HG03575 (cell line): ENCODE results near the gene ZDHHC6.
"Not testable (repeated sequence)": the region's sequence is repeated elsewhere in the genome, so short reads cannot be mapped to it uniquely, and the experiment has no call there.

Source experiments
- ATAC-seq: cut with Tn5 transposase; IDR thresholded peaks from one replicate; pipeline ENCODE4 v1.9.1; 2021; ENCODE audit not compliant: unreplicated experiment, insufficient number of reproducible peaks, low FRiP score; ENCODE audit errors: extremely low read depth

The ZDHHC6 gene

DNA sequence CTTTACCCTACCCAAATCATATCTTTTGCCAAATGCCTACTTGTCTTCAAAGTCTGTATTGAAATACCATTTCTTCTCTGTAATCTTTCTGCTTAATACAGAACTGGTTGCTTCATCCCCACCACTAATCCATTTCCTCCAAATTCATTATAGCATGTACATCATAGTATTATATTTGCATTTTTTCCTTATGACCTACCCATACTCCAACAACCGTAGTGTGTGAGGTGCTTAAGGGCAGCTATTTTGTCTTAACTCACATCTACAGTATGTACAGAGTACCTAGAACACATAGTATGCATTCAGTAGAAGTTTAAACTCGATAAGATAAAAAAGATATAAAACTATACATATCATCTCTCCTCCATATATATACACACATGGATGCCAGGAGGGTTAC, 49.1 kb downstream of the ZDHHC6 start:
- no peak for ATAC-seq

GRCh38 chr10:112395809-112396530, 50.7 kb downstream of the ZDHHC6 start:
- ATAC-seq, result no peak

- no peak for ATAC-seq
Observed at GRCh38 chr10:112394475-112394875, 52.2 kb downstream of the ZDHHC6 start.

DNA sequence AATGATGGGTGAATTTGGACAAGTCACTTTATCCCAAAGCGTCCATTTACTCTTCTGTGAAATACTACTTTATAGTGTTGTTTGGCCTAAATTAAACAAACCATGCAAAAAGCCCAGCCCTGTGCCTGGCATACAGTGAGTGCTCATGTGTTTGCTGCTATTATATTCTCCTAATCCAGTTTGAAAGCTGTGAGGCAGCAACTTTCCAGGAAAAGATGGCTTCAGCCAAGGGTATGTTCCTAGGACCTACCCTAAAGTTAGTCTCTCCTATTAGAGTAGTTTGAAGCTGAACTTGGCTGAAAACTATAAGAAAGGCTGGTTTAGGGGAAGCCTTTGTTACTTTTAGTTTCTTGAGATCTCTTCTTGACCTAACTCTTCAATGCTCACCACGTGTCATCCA, 52.9 kb downstream of the ZDHHC6 start:
- ATAC-seq, result no peak

DNA sequence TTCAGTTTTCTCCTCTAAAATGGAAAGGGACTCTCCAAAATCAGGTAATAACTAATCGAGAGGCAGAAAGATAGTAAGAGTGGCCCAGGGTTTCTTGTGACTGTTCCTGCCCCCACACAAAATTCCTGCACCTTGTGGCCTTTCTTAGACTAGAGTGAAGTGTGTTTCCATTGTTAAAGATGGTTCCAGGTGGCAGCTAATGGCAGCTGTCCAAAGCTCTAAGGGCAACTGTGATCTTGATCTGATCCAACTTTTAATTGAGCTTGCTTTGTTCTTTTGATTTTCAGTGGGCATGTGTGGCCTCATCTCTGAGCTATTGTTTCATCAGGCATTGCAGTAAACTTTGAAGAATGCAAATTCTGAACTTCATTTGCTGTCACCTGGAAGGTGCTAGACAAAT, 53.4 kb downstream of the ZDHHC6 start:
- ATAC-seq, result no peak

- ATAC-seq, result peak; percentile 42
Observed at GRCh38 chr10:112390125-112390703, 56.5 kb downstream of the ZDHHC6 start.

DNA sequence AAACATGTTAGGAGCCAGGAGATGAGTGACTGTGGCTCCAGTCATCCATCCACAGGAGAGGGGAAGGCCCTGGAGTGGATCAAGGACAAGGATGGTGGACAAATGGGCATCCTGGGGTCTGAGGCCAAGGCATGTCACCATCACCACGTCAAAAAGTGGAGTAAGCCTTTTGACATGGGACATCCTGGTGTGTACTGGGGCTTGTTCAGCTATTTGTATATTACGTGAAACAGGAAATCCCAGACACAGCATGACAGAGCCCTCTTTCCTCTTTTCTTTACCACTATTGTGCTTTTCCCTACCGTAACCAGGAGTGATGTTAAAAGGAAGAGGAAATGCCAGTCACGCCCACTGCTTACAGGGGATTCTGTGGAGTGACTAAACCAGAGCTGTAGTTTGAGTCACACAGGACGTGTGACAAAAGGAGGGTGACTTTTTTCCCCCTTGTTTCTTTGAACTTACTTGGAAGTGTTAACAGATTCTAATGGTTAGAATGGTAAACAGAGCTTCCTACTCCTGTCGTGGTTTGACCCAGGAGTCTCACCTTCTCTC, 57.4 kb downstream of the ZDHHC6 start:
- peak; percentile 23 for ATAC-seq

DNA sequence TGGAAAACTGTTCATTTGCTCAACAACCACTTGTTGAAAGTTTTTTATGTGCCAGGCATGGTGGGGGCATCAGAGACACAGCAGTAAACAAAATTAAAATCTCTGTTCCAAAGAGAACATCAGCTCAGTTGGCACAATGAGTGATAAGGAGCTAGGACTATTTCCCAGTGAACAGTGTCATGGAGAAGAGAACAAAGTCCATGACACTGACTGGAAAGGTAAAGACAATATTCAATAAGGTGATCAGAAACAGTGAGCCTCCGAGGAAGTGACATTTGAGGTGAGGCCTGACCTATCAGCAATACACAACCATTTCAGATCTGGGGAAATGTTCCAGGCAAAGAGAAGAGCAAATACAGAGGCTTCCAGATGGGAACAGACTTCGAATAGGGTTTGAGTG, 58.2 kb downstream of the ZDHHC6 start:
- ATAC-seq, result no peak

GRCh38 chr10:112388056-112388455, 58.7 kb downstream of the ZDHHC6 start:
- ATAC-seq, result not testable (repeated sequence)

- no peak for ATAC-seq
Observed at GRCh38 chr10:112385201-112385600, 61.5 kb downstream of the ZDHHC6 start.

GRCh38 chr10:112384141-112384540, 62.6 kb downstream of the ZDHHC6 start:
- ATAC-seq, result no peak

GRCh38 chr10:112383325-112383724, 63.4 kb downstream of the ZDHHC6 start:
- ATAC-seq, result no peak

DNA sequence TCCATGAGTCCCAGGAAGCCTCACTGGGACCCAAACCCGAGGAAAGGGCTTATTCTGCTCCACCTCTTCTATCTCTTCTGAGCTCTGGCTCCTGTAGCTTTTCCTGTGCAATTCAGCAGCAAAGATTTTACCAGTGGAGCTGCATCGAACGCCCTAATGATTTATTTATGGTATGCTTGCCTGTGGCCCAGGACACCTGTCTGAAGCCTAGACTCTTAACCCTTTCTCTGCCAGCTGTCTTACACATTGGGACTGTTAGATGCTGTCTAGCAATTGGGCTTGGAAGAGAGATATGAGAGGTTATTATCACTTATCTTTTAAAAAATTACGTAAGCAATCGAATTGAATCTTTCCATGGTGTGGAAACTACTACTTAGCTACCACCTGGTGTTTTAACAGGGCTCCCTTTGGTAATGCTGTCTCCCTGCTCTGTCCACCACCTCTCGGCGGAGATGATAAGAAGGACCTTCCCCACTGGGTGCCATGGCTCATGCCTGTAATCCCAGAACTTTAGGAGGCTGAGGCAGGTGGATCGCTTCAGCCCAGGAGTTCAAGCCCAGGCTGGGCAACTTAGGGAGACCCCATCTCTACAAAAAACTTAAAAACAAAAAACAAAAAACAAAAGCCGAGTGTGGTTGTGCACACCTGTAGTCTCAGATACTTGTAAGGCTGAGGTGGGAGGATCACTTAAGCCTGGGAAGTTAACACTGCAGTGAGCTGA, 64.0 kb downstream of the ZDHHC6 start:
- no peak for ATAC-seq
